DOHH2 (cell line): Measurements from ENCODE around the gene SLC38A3.

Source experiments
- H3F3A ChIP-seq: fragments of 200-600 bp; sonication (generic), shearing (Covaris generic); 2 replicates; pipeline ENCODE4 v1.6.0; 2016; ENCODE audit warnings: antibody characterized with exemption, mild to moderate bottlenecking; ENCODE audit not compliant: control insufficient read depth, insufficient read depth
- H3K27ac ChIP-seq: fragments of 200-600 bp; sonication (generic); 2 replicates; pipeline ENCODE4 v1.5.1; 2014; ENCODE audit warnings: low read depth, mild to moderate bottlenecking, low read length, moderate library complexity
- H3K27me3 ChIP-seq: fragments of 200-600 bp; sonication (generic); 2 replicates; pipeline ENCODE4 v1.6.1; 2014; ENCODE audit warnings: mild to moderate bottlenecking, low read length, mixed read lengths; ENCODE audit not compliant: control insufficient read depth
- H3K36me3 ChIP-seq: fragments of 200-600 bp; sonication (generic); 2 replicates; pipeline ENCODE4 v1.6.1; 2014; ENCODE audit warnings: mild to moderate bottlenecking, low read length, moderate library complexity, mixed read lengths; ENCODE audit not compliant: control insufficient read depth
- H3K4me1 ChIP-seq: fragments of 200-600 bp; sonication (generic); 2 replicates; pipeline ENCODE4 v1.6.1; 2014; ENCODE audit warnings: mild to moderate bottlenecking, low read length, mixed read lengths; ENCODE audit not compliant: control insufficient read depth
- H3K4me2 ChIP-seq: fragments of 200-600 bp; sonication (generic); 2 replicates; pipeline ENCODE4 v1.6.0; 2014; ENCODE audit warnings: mild to moderate bottlenecking, low read length, moderate library complexity
- H3K4me3 ChIP-seq: fragments of 200-600 bp; sonication (generic); 2 replicates; pipeline ENCODE4 v1.5.1; 2014; ENCODE audit warnings: mild to moderate bottlenecking, low read length, mixed read lengths
- H3K79me2 ChIP-seq: fragments of 200-600 bp; sonication (generic); 2 replicates; pipeline ENCODE4 v1.6.1; 2014; ENCODE audit warnings: mild to moderate bottlenecking, low read length, mixed read lengths; ENCODE audit not compliant: control insufficient read depth
- H3K9me2 ChIP-seq: fragments of 200-600 bp; sonication (generic); replicated peaks from 2 replicates; pipeline ENCODE4 v1.6.1; 2014; ENCODE audit warnings: mild to moderate bottlenecking, low read length, mixed read lengths; ENCODE audit not compliant: control insufficient read depth
- H3K9me3 ChIP-seq: fragments of 200-600 bp; sonication (generic); 2 replicates; pipeline ENCODE4 v1.6.1; 2014; ENCODE audit warnings: antibody characterized with exemption, low read length, mixed read lengths; ENCODE audit not compliant: control insufficient read depth, insufficient read depth
- H4K20me1 ChIP-seq: fragments of 200-600 bp; sonication (generic); 2 replicates; pipeline ENCODE4 v1.6.0; 2014; ENCODE audit warnings: low read depth, mild to moderate bottlenecking, antibody characterized with exemption, low read length, moderate library complexity; ENCODE audit not compliant: control insufficient read depth, insufficient read depth
- EZH2phosphoT487 ChIP-seq: fragments of 200-600 bp; sonication (generic); IDR thresholded peaks from 2 replicates; pipeline ENCODE4 v1.6.1; 2017; ENCODE audit warnings: borderline replicate concordance, mild to moderate bottlenecking, antibody characterized with exemption, low read length, moderate library complexity, mixed read lengths
- TF ChIP-seq, protein P1 (sequence below): fragments of 200-600 bp; sonication (generic); IDR thresholded peaks from one replicate; pipeline ENCODE4 v1.5.1; 2014; ENCODE audit warnings: antibody characterized with exemption, mild to moderate bottlenecking, low read depth, low read length; ENCODE audit not compliant: poor library complexity, severe bottlenecking

SLC38A3 gene

DNA sequence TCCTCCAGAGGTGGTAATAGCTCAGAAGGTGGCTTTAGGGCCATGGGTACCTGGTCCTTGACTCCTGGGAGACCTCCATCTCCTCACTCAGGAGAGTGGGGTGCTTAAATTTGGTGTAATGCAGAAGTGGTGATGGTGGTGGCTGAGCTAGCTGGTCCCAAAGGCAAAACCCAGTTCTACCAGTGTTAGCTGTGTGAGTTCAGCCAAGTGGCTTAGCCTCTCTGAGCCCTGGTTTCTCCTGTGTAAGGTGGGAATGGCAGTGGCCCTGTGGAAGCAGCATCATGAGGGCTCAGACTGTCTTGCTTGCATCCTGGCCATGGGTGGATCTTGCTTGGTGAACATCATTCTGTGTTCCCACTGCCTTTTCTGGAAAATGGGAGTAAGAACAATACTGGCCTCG lies 40.6 kb upstream of the SLC38A3 start:
- Histone ChIP-seq H3K4me2 (no peak overlapping the region), H3K4me1 (no peaks in the 10 kb centered on the region), H3F3A (no peaks in the 10 kb centered on the region), H3K9me3 (no peaks in the 10 kb centered on the region), H3K27me3 (peaks cover 9% of the 10 kb centered on the region; the same call in 1 of the 2 replicates), H3K27ac (no peak overlapping the region), H3K4me3 (no peak overlapping the region), H3K36me3 (no peaks in the 10 kb centered on the region), H4K20me1 (no peaks in the 10 kb centered on the region), H3K79me2 (no peaks in the 10 kb centered on the region), H3K9me2 (no peaks in the 10 kb centered on the region)
- TF ChIP-seq EZH2phosphoT487: no peak
- TF ChIP-seq, protein P1, sequence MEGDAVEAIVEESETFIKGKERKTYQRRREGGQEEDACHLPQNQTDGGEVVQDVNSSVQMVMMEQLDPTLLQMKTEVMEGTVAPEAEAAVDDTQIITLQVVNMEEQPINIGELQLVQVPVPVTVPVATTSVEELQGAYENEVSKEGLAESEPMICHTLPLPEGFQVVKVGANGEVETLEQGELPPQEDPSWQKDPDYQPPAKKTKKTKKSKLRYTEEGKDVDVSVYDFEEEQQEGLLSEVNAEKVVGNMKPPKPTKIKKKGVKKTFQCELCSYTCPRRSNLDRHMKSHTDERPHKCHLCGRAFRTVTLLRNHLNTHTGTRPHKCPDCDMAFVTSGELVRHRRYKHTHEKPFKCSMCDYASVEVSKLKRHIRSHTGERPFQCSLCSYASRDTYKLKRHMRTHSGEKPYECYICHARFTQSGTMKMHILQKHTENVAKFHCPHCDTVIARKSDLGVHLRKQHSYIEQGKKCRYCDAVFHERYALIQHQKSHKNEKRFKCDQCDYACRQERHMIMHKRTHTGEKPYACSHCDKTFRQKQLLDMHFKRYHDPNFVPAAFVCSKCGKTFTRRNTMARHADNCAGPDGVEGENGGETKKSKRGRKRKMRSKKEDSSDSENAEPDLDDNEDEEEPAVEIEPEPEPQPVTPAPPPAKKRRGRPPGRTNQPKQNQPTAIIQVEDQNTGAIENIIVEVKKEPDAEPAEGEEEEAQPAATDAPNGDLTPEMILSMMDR: no peak

DNA sequence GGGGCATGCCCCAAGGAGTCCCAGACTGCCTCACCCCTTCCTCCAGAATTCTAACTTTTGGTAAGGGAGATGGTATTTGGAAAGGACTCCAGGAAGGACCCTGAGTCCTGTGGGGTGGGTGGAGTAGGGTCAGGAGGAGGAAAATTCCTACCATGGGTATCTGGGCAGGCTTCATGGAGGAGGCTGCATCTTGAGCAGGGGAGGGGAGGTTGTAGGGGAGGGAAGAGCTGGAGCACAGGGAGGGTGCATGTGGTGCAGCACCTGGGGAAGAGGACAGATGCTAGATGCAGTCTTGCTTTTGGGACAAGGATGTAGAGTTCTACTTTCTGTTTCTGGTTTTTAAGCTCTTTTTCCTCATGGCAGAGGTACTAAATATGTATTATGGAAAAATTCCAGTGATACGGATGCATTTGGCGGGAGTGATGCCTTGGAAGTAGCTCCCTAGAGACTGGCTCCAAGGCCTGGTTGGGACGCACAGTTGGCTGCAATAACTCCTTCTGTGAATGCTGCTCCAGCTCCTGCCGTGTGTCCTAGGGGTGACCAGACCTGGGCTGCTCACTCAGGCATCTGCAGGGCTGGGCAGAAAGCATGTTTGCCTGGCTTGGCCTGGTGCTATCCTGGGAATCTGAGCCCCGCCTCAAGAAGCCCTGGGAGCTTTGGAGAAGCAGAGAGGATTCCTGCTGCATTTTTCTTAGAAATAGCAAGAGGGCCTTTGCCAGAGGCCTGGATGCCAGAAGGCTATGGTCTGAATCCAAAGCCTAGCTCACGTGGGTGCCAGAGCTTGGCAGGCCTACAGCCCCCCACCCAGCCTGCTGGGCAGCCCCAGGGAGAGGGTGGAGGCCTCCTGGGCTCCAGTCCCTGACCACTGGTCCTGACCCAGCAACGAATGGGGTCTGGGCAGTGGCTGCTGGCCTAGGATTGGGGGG lies 39.8 kb upstream of the SLC38A3 start:
- Histone ChIP-seq H4K20me1 (no peaks in the 10 kb centered on the region), H3K9me2 (no peaks in the 10 kb centered on the region), H3K27me3 (peaks cover 9% of the 10 kb centered on the region; the same call in 1 of the 2 replicates), H3K4me1 (no peaks in the 10 kb centered on the region), H3K4me3 (no peak overlapping the region), H3K27ac (no peak overlapping the region), H3K36me3 (no peaks in the 10 kb centered on the region), H3K79me2 (no peaks in the 10 kb centered on the region), H3K4me2 (no peak overlapping the region), H3K9me3 (no peaks in the 10 kb centered on the region), H3F3A (no peaks in the 10 kb centered on the region)
- TF ChIP-seq, protein P1: no peak
- no peak for TF ChIP-seq EZH2phosphoT487

DNA sequence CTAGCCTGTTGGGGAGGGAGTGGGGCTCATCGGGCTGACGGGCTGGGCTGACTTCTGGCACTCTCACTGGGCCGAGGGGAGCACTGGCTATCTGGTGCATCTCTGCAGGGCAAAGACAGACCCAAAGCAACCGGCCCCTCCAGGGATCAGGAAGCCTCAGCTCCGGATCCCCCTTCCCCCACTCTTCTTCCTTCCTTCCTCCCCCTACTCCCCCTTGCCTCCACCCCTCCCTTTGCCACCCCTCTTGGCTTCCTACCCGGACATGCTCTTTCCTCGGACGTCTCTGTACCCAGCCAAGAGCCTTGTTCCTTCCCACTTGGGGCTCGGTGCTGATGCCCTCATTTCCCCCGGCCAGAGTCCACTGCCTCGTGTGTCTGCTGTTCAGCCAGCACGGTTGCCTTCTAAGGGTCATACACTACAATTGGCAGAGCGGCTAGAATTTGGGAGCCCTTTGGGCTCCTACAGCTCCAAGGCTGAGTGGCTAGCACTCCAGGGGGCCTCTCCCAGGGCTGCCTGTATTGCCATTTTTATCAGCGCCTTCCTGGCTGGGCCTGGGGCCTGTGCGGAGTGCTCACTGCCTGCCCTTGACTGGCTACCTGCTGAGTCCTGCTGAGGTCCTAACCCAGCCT lies 39.0 kb upstream of the SLC38A3 start:
- Histone ChIP-seq H3K4me2 (no peak overlapping the region), H3K27ac (no peak overlapping the region), H3K9me3 (no peaks in the 10 kb centered on the region), H3K79me2 (no peaks in the 10 kb centered on the region), H3K4me1 (no peaks in the 10 kb centered on the region), H3K36me3 (no peaks in the 10 kb centered on the region), H3K27me3 (peaks cover 9% of the 10 kb centered on the region; the same call in 1 of the 2 replicates), H3K9me2 (no peaks in the 10 kb centered on the region), H3F3A (no peaks in the 10 kb centered on the region), H3K4me3 (no peak overlapping the region), H4K20me1 (no peaks in the 10 kb centered on the region)
- no peak for TF ChIP-seq EZH2phosphoT487
- TF ChIP-seq, protein P1: no peak
